ENCODE measurements around the gene SLC26A6. TPM values are rescaled to one million over a fixed set of nuclear protein-coding genes. Genes with fewer than 3 reads are reported as not detected.

Gene SLC26A6
- 11.0 and 12.5 TPM in 2 replicates for total RNA-seq

GRCh38 chr3:48635222-48636021, at the start of gene SLC26A6:
SLC26A6 (minus strand) TSS chr3:48635461; CDS start chr3:48635393, 68 bp downstream.
- DNase-seq (ENCODE audit: low read depth in 2 of 2), result peak; percentile 81 to 97

- DNase-seq (ENCODE audit: low read depth in 2 of 2), result no peak
Measured at GRCh38 chr3:48684480-48685143, 49.4 kb upstream of the SLC26A6 start.

- no peak for DNase-seq (ENCODE audit: low read depth in 2 of 2)
Measured at GRCh38 chr3:48684054-48684349, 48.7 kb upstream of the SLC26A6 start.

GRCh38 chr3:48682786-48683185, 47.5 kb upstream of the SLC26A6 start:
- DNase-seq (ENCODE audit: low read depth in 2 of 2), result no peak

- no peak for DNase-seq (ENCODE audit: low read depth in 2 of 2)
Measured at GRCh38 chr3:48681974-48682610, 46.8 kb upstream of the SLC26A6 start.

GRCh38 chr3:48681541-48681880, 46.2 kb upstream of the SLC26A6 start:
- no peak for DNase-seq (ENCODE audit: low read depth in 2 of 2)

GRCh38 chr3:48680811-48681540, 45.7 kb upstream of the SLC26A6 start:
- no peak for DNase-seq (ENCODE audit: low read depth in 2 of 2)

- no peak for DNase-seq (ENCODE audit: low read depth in 2 of 2)
Measured at GRCh38 chr3:48679411-48680391, 44.4 kb upstream of the SLC26A6 start.

GRCh38 chr3:48678566-48679380, 43.5 kb upstream of the SLC26A6 start:
- DNase-seq (ENCODE audit: low read depth in 2 of 2), result no peak

GRCh38 chr3:48678056-48678455, 42.8 kb upstream of the SLC26A6 start:
- DNase-seq (ENCODE audit: low read depth in 2 of 2), result no peak

GRCh38 chr3:48674505-48674904, 39.2 kb upstream of the SLC26A6 start:
- no peak for DNase-seq (ENCODE audit: low read depth in 2 of 2)

GRCh38 chr3:48672522-48672921, 37.3 kb upstream of the SLC26A6 start:
- no peak for DNase-seq (ENCODE audit: low read depth in 2 of 2)

- no peak for DNase-seq (ENCODE audit: low read depth in 2 of 2)
Measured at GRCh38 chr3:48664929-48665328, 29.7 kb upstream of the SLC26A6 start.

- no peak for DNase-seq (ENCODE audit: low read depth in 2 of 2)
Measured at GRCh38 chr3:48664313-48664644, 29.0 kb upstream of the SLC26A6 start.

GRCh38 chr3:48663489-48664312, 28.4 kb upstream of the SLC26A6 start:
- peak; percentile 95 to 96 for DNase-seq (ENCODE audit: low read depth in 2 of 2)

GRCh38 chr3:48662753-48663488, 27.7 kb upstream of the SLC26A6 start, which contains the start of gene CELSR3:
CELSR3 (minus strand) TSS chr3:48662886; CDS start chr3:48662634, 252 bp downstream.
- peak; percentile 71 to 82 for DNase-seq (ENCODE audit: low read depth in 2 of 2)

GRCh38 chr3:48662145-48662752, 27.0 kb upstream of the SLC26A6 start:
- no peak for DNase-seq (ENCODE audit: low read depth in 2 of 2)
